Activated B cell treated with CpG ODN at 0.5 μM for 24 hours (primary cell): ENCODE measurements around the gene DYRK1A. TPM values are rescaled to one million over a fixed set of nuclear protein-coding genes. Genes with fewer than 3 reads are reported as not detected.
"Not testable (repeated sequence)": the region's sequence is repeated elsewhere in the genome, so short reads cannot be mapped to it uniquely, and the experiment has no call there.

Experiments used
- ATAC-seq: fragments of 200-7000 bp; cut with Tn5 transposase; one replicate; pipeline ENCODE4 v1.10.0; 2021; ENCODE audit warnings: low read depth, mild to moderate bottlenecking, moderate library complexity
- CTCF ChIA-PET: fragments of 350-600 bp; sonication (Branson Sonifier 250); formaldehyde crosslinking; loops from one replicate; lab custom pipeline; 2021; ENCODE audit warnings: antibody characterized with exemption; lab: Charles Lee
- POLR2A ChIA-PET: fragments of 350-600 bp; sonication (Branson Sonifier 250); formaldehyde crosslinking; loops from one replicate; lab custom pipeline; 2021; ENCODE audit warnings: antibody characterized with exemption; lab: Charles Lee
- DNase-seq: peaks from one replicate; pipeline ENCODE4 v3.0.0; 2022
- H3K27ac Mint-ChIP-seq: one replicate; pipeline ENCODE4 v1.8.0; 2020; ENCODE audit warnings: mixed read lengths
- H3K27me3 Mint-ChIP-seq: one replicate; pipeline ENCODE4 v1.8.0; 2021; ENCODE audit warnings: mixed read lengths
- H3K36me3 Mint-ChIP-seq: one replicate; pipeline ENCODE4 v1.8.0; 2021; ENCODE audit warnings: low read depth, mixed read lengths
- H3K4me1 Mint-ChIP-seq: one replicate; pipeline ENCODE4 v1.8.0; 2021; ENCODE audit warnings: mixed read lengths
- H3K4me3 Mint-ChIP-seq: one replicate; pipeline ENCODE4 v1.8.0; 2020; ENCODE audit warnings: mild to moderate bottlenecking, mixed read lengths
- H3K9me3 Mint-ChIP-seq: one replicate; pipeline ENCODE4 v1.8.0; 2020; ENCODE audit warnings: mixed read lengths
- CTCF ChIP-seq: fragments of 200-600 bp; IDR thresholded peaks from one replicate; pipeline ENCODE4 v1.8.0; 2022; ENCODE audit warnings: antibody characterized with exemption, mild to moderate bottlenecking
- intact Hi-C: fragments of 100-400 bp; cut with micrococcal nuclease; formaldehyde crosslinking; loops from one replicate; pipeline ENCODE4 v1.15.1; 2024
- total RNA-seq: library from RNA; stranded (reverse); gene quantifications from 2 replicates; pipeline ENCODE4 v1.2.3, GENCODE V29; 2022

Gene DYRK1A
- total RNA-seq, 1 donor from 2014 or later: 99.9 TPM

GRCh38 chr21:37537391-37537996 is 170.9 kb downstream of the DYRK1A start:
- H3K4me1 Mint-ChIP-seq: peaks cover 9% of the 10 kb centered on the region
- DNase-seq (no peak), ATAC-seq (no peak)
- intact Hi-C loops: no loop called here
- no peak for TF ChIP-seq CTCF
- ChIA-PET POLR2A (interaction anchor here (1.2 kb wide), 1 partner anchor 26 kb away, joined by 3 read pairs; no protein-coding TSS in a partner anchor), CTCF (no interaction called here)
- H3K4me3 Mint-ChIP-seq: no peak overlapping the region
- H3K36me3 Mint-ChIP-seq: peaks cover 2% of the 10 kb centered on the region
- peaks cover 33% of the 10 kb centered on the region for H3K27me3 Mint-ChIP-seq
- H3K9me3 Mint-ChIP-seq: peaks cover 19% of the 10 kb centered on the region
- H3K27ac Mint-ChIP-seq: no peak overlapping the region

- ATAC-seq (no peak), DNase-seq (no peak)
- H3K27ac Mint-ChIP-seq: no peak overlapping the region
- intact Hi-C loops: no loop called here
- ChIA-PET POLR2A (no interaction called here), CTCF (no interaction called here)
- H3K27me3 Mint-ChIP-seq: peaks cover 30% of the 10 kb centered on the region
- H3K9me3 Mint-ChIP-seq: peaks cover 24% of the 10 kb centered on the region
- no peak overlapping the region for H3K4me3 Mint-ChIP-seq
- no peaks in the 10 kb centered on the region for H3K4me1 Mint-ChIP-seq
- peaks cover 3% of the 10 kb centered on the region for H3K36me3 Mint-ChIP-seq
- TF ChIP-seq CTCF: no peak
These were observed 172.5 kb downstream of the DYRK1A start for GRCh38 chr21:37538971-37539590.

- CTCF ChIA-PET, POLR2A ChIA-PET: not testable (repeated sequence)
These were observed 174.6 kb downstream of the DYRK1A start for GRCh38 chr21:37541128-37541527.

GRCh38 chr21:37542512-37542911 is 175.9 kb downstream of the DYRK1A start:
- no peak for TF ChIP-seq CTCF

More at GRCh38 chr21:37541128-37541527, 174.6 kb downstream of the DYRK1A start:
- H3K36me3 Mint-ChIP-seq, ATAC-seq, H3K27ac Mint-ChIP-seq, intact Hi-C loops, H3K4me1 Mint-ChIP-seq, DNase-seq, H3K4me3 Mint-ChIP-seq: not testable (repeated sequence)
- Mint-ChIP-seq H3K9me3 (peaks cover 24% of the 10 kb centered on the region), H3K27me3 (peaks cover 19% of the 10 kb centered on the region)

GRCh38 chr21:37546299-37546908 is 179.8 kb downstream of the DYRK1A start:
- H3K36me3 Mint-ChIP-seq: peaks cover 3% of the 10 kb centered on the region
- CTCF ChIA-PET: no interaction called here
- POLR2A ChIA-PET: no interaction called here
- ATAC-seq: no peak
- H3K4me3 Mint-ChIP-seq: no peak overlapping the region
- peaks cover 15% of the 10 kb centered on the region for H3K4me1 Mint-ChIP-seq
- no peak for TF ChIP-seq CTCF
- no peak overlapping the region for H3K27ac Mint-ChIP-seq
- H3K27me3 Mint-ChIP-seq: peaks cover 39% of the 10 kb centered on the region
- H3K9me3 Mint-ChIP-seq: peaks cover 13% of the 10 kb centered on the region
- no peak for DNase-seq
- intact Hi-C loops: no loop called here

More at GRCh38 chr21:37542512-37542911, 175.9 kb downstream of the DYRK1A start:
- ChIA-PET CTCF (no interaction called here), POLR2A (no interaction called here)
- Mint-ChIP-seq H3K4me1 (peaks cover 14% of the 10 kb centered on the region), H3K9me3 (peaks cover 21% of the 10 kb centered on the region), H3K27ac (no peak overlapping the region), H3K36me3 (peaks cover 3% of the 10 kb centered on the region), H3K4me3 (no peak overlapping the region), H3K27me3 (peaks cover 26% of the 10 kb centered on the region)
- DNase-seq (no peak), ATAC-seq (no peak)
- intact Hi-C loops: no loop called here
